Measurements from ENCODE around the gene CPNE6.

CPNE6 gene

DNA sequence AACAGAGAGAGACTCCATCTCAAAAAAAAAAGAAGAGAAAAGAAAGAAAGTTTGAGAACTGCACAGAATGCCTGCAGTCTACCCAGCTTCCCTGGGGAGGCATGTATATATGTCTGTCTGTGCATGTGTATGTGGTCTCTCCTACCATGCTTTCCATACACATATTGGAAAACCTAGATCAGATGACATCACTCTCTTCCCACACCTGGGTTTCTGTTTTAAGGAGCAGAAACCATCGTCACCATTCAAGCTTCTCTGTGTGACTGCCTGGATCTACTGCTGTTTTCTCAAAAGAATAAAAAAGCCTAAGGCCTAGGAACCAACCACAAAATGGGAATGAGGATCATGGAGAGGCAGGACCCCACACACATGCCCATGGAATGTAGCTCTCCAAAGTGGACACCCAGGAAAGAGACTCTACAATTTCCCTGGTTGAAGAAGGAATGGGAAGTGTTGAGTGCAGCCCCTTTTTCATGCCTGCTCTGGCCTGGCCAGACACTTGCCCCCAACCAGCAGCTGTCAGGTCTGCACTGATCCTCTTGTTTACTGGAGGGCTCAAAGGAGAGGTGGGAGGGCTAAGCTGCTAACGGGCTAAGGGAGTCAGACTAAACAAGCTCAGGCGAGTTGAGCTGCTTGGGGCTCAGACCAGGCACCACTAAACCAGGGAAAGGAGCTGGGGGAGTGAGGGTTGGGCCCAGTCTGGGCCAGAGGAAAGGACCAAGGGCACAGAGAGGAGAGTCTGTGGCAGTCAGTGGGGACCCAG is 15.0 kb downstream of the CPNE6 start:
- DNase-seq (ENCODE audit: low read depth, low spot score) = no peak

DNA sequence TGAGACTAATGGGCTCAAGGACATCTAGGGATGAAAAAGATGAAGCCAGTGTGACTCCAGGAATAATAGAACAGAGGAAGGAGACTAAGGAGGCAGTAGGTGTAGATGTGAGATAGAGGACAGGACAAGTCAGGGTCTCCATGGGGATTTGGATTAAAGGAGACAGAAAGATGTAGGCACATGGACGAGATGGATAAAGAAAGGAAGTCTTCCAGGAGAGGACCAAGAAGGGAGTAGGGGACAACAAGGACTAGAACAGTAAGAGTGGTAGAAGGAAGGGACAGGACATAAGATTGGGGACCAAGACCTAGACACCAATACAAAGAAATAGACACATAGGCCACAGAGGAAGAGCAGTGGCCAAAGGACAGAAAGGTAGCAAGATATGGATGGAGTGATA is 15.6 kb downstream of the CPNE6 start:
- no peak for DNase-seq (ENCODE audit: low read depth, low spot score)

DNA sequence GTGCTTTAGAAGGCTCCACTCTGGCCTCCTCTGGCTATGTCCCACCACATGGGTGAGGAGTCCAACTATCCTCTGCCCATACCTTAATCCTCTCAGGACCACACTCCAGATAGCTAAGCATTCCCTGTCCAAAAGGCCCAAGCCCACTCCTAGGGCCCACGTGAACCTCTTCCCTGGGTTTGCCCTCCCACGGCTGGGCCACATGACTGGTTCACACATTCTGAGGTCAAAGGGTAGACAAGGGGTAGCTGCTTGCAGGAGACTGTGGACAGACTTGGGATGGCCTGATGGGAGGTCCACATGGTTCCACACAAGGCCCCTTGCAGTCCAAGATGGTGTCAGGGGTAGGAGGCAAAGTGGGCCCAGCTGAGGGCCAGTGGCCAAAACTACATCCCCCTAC is 16.7 kb downstream of the CPNE6 start:
- no peak for DNase-seq (ENCODE audit: low read depth, low spot score)

DNA sequence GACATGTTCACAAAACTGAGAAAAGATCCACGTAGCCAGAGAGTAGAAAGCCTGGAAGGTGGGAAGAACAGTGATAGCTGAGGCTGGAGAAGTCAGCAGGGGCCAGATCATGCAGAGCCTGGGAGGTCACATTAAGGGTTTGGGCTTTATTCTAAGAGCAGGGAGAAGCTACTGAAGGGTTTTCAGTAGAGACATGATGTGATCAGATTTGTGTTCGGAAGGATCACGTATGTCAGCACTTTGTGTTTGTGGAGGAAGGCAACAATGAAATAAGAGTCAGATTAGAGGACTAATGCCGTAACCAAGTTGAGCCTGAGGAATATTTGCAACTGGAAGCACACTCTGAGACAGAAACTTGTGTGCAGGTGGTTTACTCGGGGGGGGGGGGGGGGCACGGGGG is 18.5 kb downstream of the CPNE6 start:
- DNase-seq (ENCODE audit: low read depth, low spot score) = no peak

DNA sequence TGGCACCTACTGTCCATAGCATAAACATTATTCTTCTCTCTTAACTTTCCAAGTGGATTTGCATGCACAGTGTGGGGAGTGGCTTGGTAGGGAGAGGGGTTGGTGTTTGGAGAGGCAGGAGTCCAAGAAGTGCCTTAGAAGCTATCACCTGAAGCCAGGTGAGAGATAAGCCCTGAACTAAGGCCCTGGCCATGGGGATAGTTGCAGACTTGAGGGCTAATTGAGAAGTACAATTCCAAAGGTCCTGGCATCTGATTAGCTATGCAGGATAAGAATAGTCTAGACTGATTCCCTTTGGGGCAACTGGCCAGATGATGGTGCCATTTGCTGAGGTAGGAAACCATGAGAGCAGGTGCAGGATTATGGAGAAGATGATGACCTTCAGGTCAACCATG is 20.7 kb downstream of the CPNE6 start:
- DNase-seq (ENCODE audit: low read depth, low spot score) = no peak

DNA sequence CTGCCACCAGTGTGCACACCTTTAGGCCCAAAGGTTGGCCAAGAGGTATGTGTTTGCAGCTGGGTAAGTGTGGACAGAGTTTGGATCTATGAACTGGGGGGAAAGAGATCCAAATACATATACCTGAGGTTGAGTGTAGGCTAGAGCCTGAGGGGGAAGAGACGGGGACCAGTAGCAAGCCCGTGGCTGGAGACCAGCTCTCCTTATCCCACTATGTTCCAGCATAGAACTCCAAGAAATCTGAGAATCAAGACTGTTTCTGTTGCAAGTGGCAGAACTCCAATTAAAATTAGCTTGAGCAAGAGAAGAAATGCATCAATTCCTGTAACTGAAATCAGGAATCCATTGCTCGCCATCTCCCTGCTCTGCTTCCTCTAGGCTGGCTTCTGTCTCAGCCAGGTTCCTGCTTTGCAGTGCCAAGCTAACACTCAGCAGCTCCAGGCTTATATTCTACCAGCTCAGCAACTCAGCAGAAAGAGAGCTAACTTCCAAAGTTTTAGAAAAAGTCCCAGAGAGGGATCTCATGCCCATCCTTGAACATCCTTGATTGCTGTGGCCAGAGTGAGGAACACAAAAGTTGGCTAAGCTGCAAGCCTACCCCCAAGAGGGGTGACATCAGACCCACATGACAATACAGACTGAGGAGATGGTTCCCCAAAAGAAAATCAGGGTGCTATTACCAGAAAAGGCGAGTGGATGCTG is 21.3 kb downstream of the CPNE6 start:
- no peak for DNase-seq (ENCODE audit: low read depth, low spot score)

DNA sequence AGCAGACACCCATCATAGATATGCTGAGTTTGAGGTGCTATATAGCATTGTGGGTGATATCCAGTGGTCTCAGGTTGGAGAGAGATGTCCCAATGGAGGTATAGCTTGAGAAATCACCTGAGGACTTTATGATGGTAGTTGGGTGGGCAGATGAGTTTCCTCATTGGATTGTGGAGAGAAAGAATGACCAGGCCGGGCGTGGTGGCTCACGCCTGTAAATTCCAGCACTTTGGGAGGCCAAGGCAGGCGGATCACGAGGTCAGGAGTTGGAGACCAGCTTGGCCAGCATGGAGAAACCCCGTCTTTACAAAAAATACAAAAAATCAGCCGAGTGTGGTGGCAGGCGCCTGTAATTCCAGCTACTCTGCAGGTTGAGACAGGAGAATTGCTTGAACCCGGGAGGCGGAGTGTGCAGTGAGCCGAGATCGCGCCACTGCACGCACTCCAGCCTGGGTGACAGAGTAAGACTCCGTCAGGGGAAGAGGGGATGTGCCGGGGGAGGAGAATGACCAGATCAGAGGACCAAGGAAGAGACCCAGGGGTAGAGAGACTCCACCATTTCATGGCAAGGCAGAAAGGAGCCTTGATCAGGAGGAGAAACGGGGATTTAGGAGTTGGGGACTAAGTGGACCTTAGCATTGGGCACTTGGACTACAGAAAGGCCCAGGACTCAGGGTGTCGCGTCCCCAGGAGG is 22.0 kb downstream of the CPNE6 start:
- no peak for DNase-seq (ENCODE audit: low read depth, low spot score)

DNA sequence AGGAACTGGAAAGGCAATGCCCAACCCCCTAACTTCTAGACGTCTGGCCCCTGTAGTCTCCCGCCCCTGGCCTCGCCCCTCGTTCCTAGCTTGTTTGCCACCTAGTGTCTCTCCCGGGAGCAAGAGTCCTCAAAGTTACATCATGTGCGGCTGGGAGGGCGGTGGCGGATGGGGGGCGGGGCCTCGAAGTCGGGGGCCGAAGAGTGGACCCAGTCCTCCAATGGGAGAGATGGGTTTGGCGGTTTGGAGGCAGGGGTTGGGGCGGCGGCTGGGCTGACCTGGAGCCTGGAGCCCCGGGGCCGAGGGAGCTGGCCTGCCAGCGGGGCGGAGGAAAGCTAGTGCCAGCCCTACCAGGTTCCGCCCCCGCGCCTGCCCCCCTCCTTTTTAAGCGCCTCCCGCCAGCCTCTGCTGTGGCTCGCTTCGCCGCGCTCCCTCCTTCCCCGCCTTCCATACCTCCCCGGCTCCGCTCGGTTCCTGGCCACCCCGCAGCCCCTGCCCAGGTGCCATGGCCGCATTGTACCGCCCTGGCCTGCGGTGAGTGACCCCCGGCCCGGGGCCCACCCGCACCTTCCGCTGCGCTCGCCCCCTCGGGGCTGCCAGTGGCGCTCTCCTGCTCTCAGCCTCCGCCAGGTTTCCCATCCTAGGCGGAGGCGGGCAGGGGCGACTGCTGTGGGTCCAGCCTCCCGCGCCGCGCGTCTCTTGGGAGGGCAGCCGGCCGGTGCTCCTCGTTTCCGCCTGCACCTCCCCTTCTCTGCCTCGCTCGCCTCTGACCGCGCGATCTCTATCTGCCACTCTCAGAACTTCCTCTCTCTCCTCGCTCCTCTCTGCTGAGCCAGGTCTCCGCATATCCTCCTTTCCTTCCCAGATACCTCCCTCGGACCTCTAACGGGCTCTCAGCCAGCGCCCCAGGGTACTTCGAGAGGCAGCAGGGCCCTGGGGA is 22.8 kb downstream of the CPNE6 start, which contains the start of gene PCK2:
Gene PCK2 (plus strand): TSS at position 411 of the 940 bp plus-strand sequence. CDS start 95 bp downstream, at position 506.
- peak; percentile 78 for DNase-seq (ENCODE audit: low read depth, low spot score)

DNA sequence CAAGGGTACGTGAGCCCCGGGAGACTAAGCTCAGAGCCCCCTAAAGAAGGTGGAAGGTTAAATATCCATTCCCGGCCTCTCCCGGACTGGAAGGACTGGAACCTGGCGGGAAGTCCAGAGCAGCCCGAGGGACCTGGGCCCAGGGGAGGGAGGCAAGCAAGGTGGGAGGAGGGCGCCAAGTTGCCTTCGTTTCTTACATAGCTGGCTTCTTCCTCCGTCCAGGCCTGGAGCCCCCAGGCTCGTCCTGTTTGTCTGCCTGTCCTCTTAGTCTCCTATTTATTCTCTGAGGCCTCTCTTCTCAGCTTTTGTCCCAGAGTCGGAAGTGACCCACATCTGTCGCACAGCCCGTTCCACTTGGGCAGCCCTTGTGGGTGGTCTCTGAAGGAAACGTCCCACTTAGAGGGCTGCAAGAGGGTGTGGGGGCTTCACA is 23.5 kb downstream of the CPNE6 start:
- no peak for DNase-seq (ENCODE audit: low read depth, low spot score)

DNA sequence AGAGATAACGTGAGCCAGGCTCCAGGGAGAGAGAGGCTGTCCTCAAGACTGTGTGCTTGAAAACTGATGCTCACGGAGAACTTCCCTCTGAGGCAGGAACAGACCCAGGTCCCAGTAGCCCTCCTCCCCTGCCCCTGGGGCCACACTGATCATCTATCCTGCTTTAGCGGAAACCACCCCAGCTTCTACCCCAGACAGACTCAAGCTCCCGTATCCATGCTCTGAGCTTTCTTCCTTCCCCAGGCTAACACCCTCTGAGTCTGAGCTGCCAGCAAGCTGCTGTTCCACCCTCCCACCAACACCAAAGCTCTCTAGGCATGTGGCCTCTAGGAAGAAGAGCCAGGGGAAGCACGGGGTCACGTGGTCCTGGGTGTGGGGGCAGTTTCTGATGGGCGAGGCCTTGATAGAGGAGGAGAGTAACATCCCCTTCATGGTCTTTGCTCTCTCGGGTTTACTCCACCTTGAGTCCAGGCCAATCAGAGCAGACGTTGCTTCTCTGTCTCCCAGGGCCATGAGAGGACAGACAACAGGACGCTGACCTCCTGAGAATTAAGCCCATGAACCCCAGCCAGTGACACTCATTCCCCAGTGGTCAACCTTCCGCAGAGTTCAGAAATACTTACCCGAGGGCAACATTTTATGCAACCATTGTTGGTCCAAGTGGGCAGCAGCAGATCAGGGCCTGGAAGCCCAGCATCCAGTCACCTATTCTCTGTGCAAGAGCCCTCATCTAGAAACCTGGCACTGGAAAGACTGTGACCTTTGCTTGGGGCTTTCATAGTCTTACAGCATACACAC is 24.1 kb downstream of the CPNE6 start:
- peak; percentile 57 for DNase-seq (ENCODE audit: low read depth, low spot score)

DNA sequence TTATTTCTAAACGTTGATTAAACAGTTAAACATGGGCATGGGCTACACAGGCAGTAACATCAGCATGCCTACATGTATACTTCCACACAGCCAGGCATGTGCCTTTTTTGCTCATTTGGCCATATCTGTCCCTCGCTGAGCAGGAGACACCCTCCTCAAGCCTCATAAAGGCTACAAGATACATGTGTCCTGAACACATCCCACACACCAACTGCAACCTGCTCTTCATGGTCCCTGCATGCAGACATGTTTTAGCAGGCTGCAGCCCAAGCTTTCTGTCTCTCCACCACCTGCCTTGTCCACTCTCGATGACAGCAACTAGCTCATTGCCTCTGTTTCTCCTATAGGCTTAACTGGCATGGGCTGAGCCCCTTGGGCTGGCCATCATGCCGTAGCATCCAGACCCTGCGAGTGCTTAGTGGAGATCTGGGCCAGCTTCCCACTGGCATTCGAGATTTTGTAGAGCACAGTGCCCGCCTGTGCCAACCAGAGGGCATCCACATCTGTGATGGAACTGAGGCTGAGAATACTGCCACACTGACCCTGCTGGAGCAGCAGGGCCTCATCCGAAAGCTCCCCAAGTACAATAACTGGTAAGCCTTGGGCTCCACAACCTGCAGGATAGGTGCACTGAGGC is 25.3 kb downstream of the CPNE6 start:
- no peak for DNase-seq (ENCODE audit: low read depth, low spot score)

DNA sequence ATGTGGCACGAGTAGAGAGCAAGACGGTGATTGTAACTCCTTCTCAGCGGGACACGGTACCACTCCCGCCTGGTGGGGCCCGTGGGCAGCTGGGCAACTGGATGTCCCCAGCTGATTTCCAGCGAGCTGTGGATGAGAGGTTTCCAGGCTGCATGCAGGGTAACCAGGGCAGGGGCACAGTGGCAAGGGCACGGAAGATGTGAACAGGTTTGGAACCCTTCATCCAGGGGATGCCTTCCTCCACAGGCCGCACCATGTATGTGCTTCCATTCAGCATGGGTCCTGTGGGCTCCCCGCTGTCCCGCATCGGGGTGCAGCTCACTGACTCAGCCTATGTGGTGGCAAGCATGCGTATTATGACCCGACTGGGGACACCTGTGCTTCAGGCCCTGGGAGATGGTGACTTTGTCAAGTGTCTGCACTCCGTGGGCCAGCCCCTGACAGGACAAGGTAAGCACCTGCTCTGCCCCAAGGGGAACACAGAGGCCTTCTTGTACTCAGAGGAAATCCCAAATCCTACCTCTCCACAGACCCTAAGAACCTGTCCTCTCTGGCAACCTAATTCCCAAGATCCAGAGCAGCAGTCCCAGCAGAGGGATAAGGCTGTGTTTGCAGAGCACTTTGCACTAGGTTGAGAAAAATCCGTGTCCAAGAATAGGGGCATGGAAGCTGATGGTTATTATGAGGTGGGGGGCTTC is 27.0 kb downstream of the CPNE6 start:
- DNase-seq (ENCODE audit: low read depth, low spot score) = no peak

DNA sequence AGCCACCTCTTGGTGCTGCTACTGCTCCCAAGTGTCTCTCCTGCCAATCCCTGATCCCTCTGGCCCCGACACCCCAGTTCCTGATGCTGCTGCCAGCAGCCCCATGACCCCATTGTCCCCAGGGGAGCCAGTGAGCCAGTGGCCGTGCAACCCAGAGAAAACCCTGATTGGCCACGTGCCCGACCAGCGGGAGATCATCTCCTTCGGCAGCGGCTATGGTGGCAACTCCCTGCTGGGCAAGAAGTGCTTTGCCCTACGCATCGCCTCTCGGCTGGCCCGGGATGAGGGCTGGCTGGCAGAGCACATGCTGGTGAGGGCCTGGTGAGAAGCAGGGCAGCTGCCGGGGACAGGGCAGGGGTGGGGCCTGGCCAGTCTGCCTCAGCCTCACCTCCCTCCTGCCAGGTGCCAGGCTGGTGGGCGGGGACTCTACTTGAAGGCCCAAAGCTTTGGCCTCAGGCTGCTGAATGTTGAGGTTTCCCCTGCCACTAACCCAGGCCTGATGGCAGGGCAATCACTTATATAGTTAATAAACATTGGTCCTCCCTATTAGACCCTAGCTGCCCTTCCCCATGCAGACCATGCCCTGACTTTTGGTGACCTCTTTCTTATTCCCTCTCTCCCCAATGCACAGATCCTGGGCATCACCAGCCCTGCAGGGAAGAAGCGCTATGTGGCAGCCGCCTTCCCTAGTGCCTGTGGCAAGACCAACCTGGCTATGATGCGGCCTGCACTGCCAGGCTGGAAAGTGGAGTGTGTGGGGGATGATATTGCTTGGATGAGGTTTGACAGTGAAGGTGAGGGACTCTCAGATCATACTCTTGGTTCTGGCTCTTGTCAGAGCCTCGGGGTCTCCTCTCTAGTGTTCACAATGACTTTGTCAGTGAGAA is 27.8 kb downstream of the CPNE6 start:
- no peak for DNase-seq (ENCODE audit: low read depth, low spot score)

DNA sequence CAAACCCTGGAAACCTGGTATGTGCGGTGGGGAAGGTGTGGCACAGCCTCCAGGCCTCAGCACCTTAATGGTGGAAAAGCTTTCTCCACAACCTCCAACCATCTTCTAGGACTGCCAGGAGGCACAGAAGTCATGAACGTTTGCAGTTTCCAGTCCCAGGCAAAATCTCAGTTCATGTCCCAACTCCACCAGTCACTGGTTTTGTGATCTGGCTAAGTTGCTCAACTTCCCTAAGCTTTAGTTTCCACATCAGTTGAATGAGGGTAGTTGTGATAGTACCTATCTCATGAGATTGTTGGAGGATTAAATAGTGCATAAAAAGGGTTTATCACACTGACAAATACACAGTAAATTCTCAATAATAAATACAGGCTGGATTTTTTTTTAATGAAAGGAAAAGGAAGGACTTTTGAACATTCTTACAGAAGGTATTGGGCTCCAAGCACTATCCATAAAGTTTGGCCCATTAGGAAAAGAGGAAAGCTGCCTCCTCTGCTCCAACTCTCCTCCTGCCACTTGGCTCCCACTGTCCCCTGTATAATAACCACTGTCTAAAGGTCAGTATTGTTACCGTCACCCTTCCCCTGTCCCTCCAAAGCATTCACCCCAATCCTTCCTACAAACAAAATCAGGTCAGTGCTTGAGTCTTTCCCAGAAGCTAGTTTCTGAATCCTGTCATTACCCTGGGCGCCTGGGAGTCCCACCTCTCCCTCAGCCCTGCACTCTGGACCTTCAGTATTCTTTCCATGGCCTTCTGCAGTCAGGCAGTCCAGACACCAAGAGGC is 29.0 kb downstream of the CPNE6 start:
- DNase-seq (ENCODE audit: low read depth, low spot score) = no peak

DNA sequence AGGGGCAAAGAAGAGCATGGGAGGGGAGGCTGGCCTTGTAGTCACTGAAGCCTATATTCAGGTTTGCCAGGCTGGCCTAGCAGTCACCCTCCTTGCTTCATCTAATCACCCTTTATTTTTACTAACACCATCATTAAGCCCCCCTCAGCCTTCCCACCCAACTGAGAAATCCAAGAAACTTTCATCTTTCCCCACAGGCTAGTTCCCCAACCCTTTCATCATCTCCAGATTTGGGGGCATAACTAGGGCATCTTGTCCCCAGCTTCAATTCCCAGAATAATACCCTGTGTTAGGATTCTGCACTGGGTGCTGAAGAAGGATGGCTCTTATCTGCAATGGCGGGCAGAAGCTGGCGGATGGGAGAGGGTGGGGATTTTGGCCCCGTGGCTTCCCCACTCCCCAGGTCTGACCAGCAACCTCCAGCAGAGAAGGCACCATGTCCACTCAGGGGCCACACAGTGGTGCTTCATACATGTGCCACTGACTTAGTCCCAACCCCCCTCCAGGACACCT is 29.7 kb downstream of the CPNE6 start:
- DNase-seq (ENCODE audit: low read depth, low spot score) = no peak

DNA sequence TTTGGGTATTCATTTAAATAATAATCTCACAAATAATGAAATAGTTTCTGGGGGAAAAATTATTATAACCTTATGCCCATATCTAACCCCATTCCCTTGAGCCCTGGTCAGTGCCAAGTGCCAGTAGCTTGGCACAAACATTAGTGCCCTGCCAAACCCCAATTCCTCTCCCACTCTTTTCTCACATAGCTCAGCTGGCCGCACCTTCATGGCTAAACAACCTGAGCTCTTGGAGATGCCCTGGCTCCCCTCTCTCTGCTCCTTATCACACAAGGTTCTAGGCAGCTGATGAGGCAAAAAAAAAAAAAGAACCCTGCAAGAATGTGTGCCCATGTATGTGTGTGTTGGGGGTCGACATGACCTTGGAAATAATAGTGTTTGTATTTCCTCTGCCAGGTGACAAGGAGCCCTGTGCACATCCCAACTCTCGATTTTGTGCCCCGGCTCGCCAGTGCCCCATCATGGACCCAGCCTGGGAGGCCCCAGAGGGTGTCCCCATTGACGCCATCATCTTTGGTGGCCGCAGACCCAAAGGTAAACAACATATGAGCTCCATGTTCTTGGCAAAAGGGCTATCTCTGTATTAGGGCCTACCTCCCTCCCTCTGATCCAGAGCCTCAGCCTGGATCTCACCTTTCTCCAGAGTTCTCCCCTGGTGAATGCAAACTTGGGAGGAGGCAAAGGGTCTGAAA is 31.1 kb downstream of the CPNE6 start:
- no peak for DNase-seq (ENCODE audit: low read depth, low spot score)

DNA sequence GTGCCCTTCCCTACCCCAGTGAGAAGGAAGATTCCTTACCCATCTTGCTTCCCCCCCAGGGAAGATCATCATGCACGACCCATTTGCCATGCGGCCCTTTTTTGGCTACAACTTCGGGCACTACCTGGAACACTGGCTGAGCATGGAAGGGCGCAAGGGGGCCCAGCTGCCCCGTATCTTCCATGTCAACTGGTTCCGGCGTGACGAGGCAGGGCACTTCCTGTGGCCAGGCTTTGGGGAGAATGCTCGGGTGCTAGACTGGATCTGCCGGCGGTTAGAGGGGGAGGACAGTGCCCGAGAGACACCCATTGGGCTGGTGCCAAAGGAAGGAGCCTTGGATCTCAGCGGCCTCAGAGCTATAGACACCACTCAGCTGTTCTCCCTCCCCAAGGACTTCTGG is 32.1 kb downstream of the CPNE6 start:
- no peak for DNase-seq (ENCODE audit: low read depth, low spot score)
